Measurements from ENCODE around the gene DCC. TPM values are rescaled to one million over a fixed set of nuclear protein-coding genes. Genes with fewer than 3 reads are reported as not detected.

Gene DCC
- total and polyA plus RNA-seq, 9 of the 15 experiments (the other 6 are each of a cell fraction or from before 2014, with no cell fraction given): not detected

GRCh38 chr18:53268455-53268854 is 928.5 kb downstream of the DCC start:
- FAIRE-seq (no peak), ATAC-seq (no peak), DNase-seq (ENCODE audit: extremely low read depth in 1 of 4, low spot score in 3 of 4) (no peak)
- BruUV-seq (replicated peaks): no TSS peak
- Histone ChIP-seq H2AFZ (ENCODE audit: low read depth, low read length) (no peak overlapping the region), H3K36me3 (ENCODE audit: control insufficient read depth, insufficient read depth, low read length) (no peaks in the 10 kb centered on the region), H3K4me3 (no peak overlapping the region), H3K27me3 (ENCODE audit: control insufficient read depth in 2 of 2, insufficient read depth in 2 of 2, low read length in 2 of 2) (no peaks in the 10 kb centered on the region), H4K20me1 (replicated peaks; ENCODE audit: control insufficient read depth, insufficient read depth, low read length) (no peaks in the 10 kb centered on the region), H3K27ac (ENCODE audit: extremely low read depth, low read depth, low read length) (no peak overlapping the region), H3K9me1 (ENCODE audit: control insufficient read depth, insufficient read depth, low read length) (no peaks in the 10 kb centered on the region), H3K79me2 (ENCODE audit: control insufficient read depth, insufficient read depth, low read length) (no peaks in the 10 kb centered on the region), H3K4me1 (replicated peaks in 1 of 2; ENCODE audit: control insufficient read depth in 2 of 2, insufficient read depth in 2 of 2, low read length in 2 of 2) (no peaks in the 10 kb centered on the region), H3K9me3 (replicated peaks; ENCODE audit: control insufficient read depth, insufficient read depth, low read depth, low read length) (0 out of 2 replicates have a peak, but pooled peaks cover 2% of the 10 kb centered on the region), H3K4me2 (ENCODE audit: insufficient read depth, low read length) (no peak overlapping the region), H3K9ac (ENCODE audit: insufficient read depth in 1 of 2, low read depth in 2 of 2, low read length in 2 of 2) (no peak overlapping the region)
- intact Hi-C loops (cut with micrococcal nuclease) (no loop called here), in situ Hi-C loops (cut with MboI) (no loop called here)
- ChIA-PET CTCF (ENCODE audit: low intra/inter-chr PET ratio) (no interaction called here), POLR2A (no interaction called here)
- 4% methylated on average over 3 of the region's 3 CpGs for WGBS (ENCODE audit: insufficient coverage, low coverage, missing lambda C conversion rate)
- no peak for TF ChIP-seq RAD51 (IDR thresholded peaks at IDR 0.05; ENCODE audit: borderline replicate concordance, low read depth)
- TF ChIP-seq RBM39 (optimal IDR thresholded peaks at IDR 0.05; ENCODE audit: low read depth, low read length): no peak
- TF ChIP-seq ZNF347 (CRISPR knock-in tag; IDR thresholded peaks at IDR 0.05; ENCODE audit: low read depth): no peak
- no peak for TF ChIP-seq MED1 (CRISPR knock-in tag; IDR thresholded peaks at IDR 0.05; ENCODE audit: borderline replicate concordance)
- no peak for TF ChIP-seq ZNF311 (CRISPR knock-in tag; IDR thresholded peaks at IDR 0.05)
- TF ChIP-seq CHD1 (IDR thresholded peaks at IDR 0.05; ENCODE audit: low read length): no peak
- TF ChIP-seq, protein P1, sequence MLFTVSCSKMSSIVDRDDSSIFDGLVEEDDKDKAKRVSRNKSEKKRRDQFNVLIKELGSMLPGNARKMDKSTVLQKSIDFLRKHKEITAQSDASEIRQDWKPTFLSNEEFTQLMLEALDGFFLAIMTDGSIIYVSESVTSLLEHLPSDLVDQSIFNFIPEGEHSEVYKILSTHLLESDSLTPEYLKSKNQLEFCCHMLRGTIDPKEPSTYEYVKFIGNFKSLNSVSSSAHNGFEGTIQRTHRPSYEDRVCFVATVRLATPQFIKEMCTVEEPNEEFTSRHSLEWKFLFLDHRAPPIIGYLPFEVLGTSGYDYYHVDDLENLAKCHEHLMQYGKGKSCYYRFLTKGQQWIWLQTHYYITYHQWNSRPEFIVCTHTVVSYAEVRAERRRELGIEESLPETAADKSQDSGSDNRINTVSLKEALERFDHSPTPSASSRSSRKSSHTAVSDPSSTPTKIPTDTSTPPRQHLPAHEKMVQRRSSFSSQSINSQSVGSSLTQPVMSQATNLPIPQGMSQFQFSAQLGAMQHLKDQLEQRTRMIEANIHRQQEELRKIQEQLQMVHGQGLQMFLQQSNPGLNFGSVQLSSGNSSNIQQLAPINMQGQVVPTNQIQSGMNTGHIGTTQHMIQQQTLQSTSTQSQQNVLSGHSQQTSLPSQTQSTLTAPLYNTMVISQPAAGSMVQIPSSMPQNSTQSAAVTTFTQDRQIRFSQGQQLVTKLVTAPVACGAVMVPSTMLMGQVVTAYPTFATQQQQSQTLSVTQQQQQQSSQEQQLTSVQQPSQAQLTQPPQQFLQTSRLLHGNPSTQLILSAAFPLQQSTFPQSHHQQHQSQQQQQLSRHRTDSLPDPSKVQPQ (CRISPR knock-in tag; IDR thresholded peaks at IDR 0.05; ENCODE audit: borderline replicate concordance): no peak
- TF ChIP-seq, protein P2, sequence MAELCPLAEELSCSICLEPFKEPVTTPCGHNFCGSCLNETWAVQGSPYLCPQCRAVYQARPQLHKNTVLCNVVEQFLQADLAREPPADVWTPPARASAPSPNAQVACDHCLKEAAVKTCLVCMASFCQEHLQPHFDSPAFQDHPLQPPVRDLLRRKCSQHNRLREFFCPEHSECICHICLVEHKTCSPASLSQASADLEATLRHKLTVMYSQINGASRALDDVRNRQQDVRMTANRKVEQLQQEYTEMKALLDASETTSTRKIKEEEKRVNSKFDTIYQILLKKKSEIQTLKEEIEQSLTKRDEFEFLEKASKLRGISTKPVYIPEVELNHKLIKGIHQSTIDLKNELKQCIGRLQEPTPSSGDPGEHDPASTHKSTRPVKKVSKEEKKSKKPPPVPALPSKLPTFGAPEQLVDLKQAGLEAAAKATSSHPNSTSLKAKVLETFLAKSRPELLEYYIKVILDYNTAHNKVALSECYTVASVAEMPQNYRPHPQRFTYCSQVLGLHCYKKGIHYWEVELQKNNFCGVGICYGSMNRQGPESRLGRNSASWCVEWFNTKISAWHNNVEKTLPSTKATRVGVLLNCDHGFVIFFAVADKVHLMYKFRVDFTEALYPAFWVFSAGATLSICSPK (IDR thresholded peaks at IDR 0.05; ENCODE audit: borderline replicate concordance): no peak
- no peak for TF ChIP-seq ZNF124 (CRISPR knock-in tag; IDR thresholded peaks at IDR 0.05)
- TF ChIP-seq MTA3 (IDR thresholded peaks at IDR 0.05; ENCODE audit: borderline replicate concordance): no peak
- TF ChIP-seq KAT2B (IDR thresholded peaks at IDR 0.05; ENCODE audit: low read depth, low read length): no peak
- TF ChIP-seq, protein P3, sequence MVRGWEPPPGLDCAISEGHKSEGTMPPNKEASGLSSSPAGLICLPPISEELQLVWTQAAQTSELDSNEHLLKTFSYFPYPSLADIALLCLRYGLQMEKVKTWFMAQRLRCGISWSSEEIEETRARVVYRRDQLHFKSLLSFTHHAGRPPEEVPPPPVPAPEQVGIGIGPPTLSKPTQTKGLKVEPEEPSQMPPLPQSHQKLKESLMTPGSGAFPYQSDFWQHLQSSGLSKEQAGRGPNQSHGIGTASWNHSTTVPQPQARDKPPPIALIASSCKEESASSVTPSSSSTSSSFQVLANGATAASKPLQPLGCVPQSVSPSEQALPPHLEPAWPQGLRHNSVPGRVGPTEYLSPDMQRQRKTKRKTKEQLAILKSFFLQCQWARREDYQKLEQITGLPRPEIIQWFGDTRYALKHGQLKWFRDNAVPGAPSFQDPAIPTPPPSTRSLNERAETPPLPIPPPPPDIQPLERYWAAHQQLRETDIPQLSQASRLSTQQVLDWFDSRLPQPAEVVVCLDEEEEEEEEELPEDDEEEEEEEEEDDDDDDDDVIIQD (CRISPR knock-in tag; IDR thresholded peaks at IDR 0.05): no peak
- TF ChIP-seq RBM15 (IDR thresholded peaks at IDR 0.05; ENCODE audit: insufficient read depth, low read length): no peak
- TF ChIP-seq BMI1 (IDR thresholded peaks at IDR 0.05; ENCODE audit: low read length): no peak
- no peak for TF ChIP-seq ZNF41 (CRISPR knock-in tag; conservative IDR thresholded peaks at IDR 0.05)
- TF ChIP-seq FOXP1 (CRISPR knock-in tag; IDR thresholded peaks at IDR 0.05): no peak
- TF ChIP-seq, protein P4, sequence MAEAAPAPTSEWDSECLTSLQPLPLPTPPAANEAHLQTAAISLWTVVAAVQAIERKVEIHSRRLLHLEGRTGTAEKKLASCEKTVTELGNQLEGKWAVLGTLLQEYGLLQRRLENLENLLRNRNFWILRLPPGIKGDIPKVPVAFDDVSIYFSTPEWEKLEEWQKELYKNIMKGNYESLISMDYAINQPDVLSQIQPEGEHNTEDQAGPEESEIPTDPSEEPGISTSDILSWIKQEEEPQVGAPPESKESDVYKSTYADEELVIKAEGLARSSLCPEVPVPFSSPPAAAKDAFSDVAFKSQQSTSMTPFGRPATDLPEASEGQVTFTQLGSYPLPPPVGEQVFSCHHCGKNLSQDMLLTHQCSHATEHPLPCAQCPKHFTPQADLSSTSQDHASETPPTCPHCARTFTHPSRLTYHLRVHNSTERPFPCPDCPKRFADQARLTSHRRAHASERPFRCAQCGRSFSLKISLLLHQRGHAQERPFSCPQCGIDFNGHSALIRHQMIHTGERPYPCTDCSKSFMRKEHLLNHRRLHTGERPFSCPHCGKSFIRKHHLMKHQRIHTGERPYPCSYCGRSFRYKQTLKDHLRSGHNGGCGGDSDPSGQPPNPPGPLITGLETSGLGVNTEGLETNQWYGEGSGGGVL (CRISPR knock-in tag; IDR thresholded peaks at IDR 0.05): no peak

Data from K562 (cell line).